ENCODE results near the gene ANXA7. TPM values are rescaled to one million over a fixed set of nuclear protein-coding genes. Genes with fewer than 3 reads are reported as not detected.

The ANXA7 gene
- polyA plus RNA-seq: 100 to 1,000 TPM; 119 to 234 (median 136) TPM

DNA sequence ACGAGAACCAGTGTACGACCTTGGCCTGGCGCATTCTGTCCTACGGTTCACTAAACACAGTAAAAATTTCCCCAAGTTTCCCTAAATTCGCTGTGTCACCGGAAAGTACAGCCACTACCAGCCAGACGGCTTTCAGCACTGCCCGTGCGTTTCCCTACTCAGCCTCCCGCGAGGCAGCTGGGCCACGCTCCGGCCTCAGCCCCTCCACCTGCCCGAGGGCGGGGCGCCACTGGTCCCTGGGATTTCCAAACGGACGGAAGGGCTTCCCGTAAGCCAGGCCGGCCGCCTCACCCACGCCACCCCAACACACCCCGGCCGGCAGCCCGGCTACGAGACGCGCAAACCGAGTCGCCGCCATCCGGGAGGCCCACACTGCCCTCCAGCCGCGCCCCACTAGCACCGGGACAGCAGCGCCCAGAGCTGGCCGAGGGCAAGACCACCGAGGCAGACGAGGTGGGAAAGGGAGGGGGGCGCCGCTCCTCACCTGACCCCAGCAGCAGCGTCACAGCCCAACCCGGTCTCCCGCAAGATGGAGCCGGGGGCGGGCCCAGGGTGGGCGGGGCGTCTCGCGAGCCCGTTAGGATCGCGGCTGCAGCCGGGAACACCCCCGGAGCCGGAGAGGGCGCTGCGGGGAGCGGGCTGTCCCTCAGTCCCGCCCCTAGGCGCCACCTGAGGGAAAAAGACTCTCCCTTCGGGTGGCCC lies at the start of gene ANXA7:
TSS of gene ANXA7 (minus strand) at position 531 of the 702 bp plus-strand sequence. CDS start 13,202 bp downstream, outside the sequence.
- Mint-ChIP-seq H3K36me3 (peaks cover 0 to 3% (median 0%) of the 10 kb centered on the region in 3 donors), H3K4me1 (peaks cover 36 to 59% of the 10 kb centered on the region in 2 donors)

DNA sequence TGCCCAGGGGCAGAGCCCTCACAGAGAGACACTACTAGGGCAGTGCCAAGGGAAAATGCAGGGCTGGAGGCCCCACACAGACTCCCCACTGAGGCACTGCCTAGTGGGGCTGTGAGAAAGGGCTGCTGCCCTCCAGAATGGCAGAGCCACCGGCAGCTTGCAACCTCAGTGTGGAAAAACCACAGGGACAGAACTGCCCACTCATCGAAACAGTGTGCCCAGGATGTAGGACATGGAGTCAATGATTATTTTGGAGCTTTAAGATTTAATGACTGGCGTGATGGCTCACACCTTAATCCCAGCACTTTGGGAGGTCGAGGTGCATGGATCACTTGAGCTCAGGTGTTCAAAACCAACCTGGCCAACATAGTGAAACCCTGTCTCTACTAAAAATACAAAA lies 47.0 kb upstream of the ANXA7 start:
- peaks cover 0 to 10% of the 10 kb centered on the region in 2 donors for H3K4me1 Mint-ChIP-seq

More for the DNA sequence above, at the start of gene ANXA7:
- Mint-ChIP-seq H3K27ac (peak within 1 kb of the TSS; percentile 81 to 97 (median 94)), H3K4me3 (peak within 1 kb of the TSS; percentile 90 to 92 (median 90)), H3K27me3 (ENCODE audit: low read depth in 3 of 3) (peaks cover 0 to 6% (median 2%) of the 10 kb centered on the region in 3 donors), H3K9me3 (no peaks in the 10 kb centered on the region)
- peak; percentile 85 to 87 (median 85) for DNase-seq

DNA sequence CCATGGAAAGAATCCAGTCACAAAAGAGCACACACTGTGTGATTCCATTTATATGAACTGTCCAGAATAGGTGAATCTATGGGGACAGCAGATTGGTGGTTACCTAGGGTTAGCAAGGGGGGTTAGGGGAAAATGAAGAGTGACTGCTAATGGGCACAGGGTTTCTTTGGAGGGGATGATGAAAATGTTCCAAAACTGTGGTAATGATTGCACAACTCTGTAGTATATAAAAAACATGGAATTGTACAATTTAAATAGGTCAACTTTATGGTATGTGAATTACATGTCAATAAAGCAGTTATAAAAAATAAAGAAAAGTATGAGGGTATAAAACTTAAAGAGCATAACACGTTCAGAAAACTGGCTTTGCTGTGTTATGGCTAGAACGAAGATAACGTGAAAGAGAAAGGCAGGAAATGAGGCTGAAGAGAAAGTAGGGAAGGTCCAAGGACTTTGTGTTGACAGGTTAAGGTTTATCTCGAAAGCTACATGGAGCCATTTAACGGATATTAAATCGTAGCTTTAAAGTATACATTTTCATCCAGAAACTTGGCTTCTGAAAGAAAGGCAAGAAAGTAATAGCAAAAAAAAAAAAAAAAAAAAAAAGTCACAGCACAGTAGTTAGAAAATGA lies 45.9 kb upstream of the ANXA7 start:
- Mint-ChIP-seq H3K4me1 (peaks cover 0 to 10% of the 10 kb centered on the region in 2 donors), H3K27me3 (ENCODE audit: low read depth in 3 of 3) (no peaks in the 10 kb centered on the region), H3K9me3 (no peaks in the 10 kb centered on the region), H3K4me3 (no peak overlapping the region), H3K36me3 (peaks cover 12 to 29% (median 20%) of the 10 kb centered on the region in 3 donors), H3K27ac (peak overlapping the region in 5 of 6 donors; percentile 5 to 56 (median 47))
- no peak for DNase-seq

More for the DNA sequence above, 47.0 kb upstream of the ANXA7 start:
- Mint-ChIP-seq H3K36me3 (peaks cover 12 to 33% (median 17%) of the 10 kb centered on the region in 3 donors), H3K27me3 (ENCODE audit: low read depth in 3 of 3) (no peaks in the 10 kb centered on the region), H3K9me3 (no peaks in the 10 kb centered on the region), H3K27ac (peak overlapping the region in 2 of 6 donors; percentile 5 to 56), H3K4me3 (no peak overlapping the region)
- DNase-seq: no peak

DNA sequence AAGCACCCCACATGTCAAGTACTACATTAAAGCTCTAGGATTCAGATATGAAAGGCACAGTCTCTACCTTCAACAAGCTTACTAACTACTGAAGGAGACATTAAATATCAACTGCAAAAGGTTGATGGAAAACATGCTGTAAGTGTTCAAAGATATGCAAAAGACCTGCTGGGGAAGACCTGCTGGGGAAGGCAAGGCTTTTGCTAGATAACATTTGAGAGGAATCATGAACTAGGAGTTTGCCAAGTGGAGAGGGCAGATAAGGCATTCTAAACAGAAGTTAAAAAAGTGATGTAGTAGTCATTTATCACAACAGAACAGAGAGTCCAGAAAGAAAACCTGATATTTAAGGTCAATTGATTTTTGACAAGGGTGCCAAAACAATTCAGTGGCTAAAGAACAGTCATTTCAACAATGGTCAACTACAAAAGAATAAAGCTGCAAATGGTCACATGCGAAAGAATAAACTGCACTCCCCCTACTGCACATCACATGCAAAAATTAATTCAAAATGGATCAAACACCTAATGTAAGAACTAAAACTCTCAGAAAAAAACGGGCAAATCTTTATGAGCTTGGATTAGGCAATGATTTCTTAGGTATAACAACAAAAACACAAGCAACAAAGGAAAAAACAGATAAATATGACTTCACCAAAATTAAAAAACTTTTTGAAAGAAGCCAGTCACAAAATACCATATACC lies 42.5 kb upstream of the ANXA7 start:
- Mint-ChIP-seq H3K27ac (peak overlapping the region in 1 of 6 donors; percentile 13), H3K27me3 (ENCODE audit: low read depth in 3 of 3) (no peaks in the 10 kb centered on the region), H3K4me3 (no peak overlapping the region), H3K4me1 (peaks cover 0 to 5% of the 10 kb centered on the region in 2 donors), H3K36me3 (peaks cover 12 to 30% (median 18%) of the 10 kb centered on the region in 3 donors), H3K9me3 (no peaks in the 10 kb centered on the region)
- no peak for DNase-seq

DNA sequence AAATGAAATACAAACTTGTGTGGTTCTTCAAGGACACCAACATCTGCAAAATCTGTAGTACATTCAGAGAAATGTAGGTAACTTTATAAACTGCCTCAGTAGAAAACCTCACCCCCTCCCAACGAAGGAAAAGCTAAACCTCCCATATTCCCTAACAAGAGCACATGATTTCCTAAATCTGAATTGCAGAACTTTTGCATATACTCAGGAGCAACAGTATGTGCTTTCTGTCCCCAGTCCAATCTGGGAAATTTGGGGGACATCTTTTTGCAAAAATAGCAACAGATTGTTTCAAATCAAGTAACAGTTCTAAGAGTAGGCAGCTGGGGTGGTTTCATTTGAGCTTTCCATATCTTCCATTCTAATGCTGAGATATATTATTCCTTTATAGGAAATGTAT lies 35.3 kb upstream of the ANXA7 start:
- no peaks in the 10 kb centered on the region for H3K4me1 Mint-ChIP-seq
- peaks cover 0 to 1% (median 0%) of the 10 kb centered on the region in 3 donors for H3K27me3 Mint-ChIP-seq (ENCODE audit: low read depth in 3 of 3)
- peak overlapping the region in 2 of 6 donors; percentile 11 to 46 for H3K27ac Mint-ChIP-seq
- H3K36me3 Mint-ChIP-seq: peaks cover 10 to 28% (median 15%) of the 10 kb centered on the region in 3 donors
- H3K9me3 Mint-ChIP-seq: no peaks in the 10 kb centered on the region
- no peak for DNase-seq
- no peak overlapping the region for H3K4me3 Mint-ChIP-seq

DNA sequence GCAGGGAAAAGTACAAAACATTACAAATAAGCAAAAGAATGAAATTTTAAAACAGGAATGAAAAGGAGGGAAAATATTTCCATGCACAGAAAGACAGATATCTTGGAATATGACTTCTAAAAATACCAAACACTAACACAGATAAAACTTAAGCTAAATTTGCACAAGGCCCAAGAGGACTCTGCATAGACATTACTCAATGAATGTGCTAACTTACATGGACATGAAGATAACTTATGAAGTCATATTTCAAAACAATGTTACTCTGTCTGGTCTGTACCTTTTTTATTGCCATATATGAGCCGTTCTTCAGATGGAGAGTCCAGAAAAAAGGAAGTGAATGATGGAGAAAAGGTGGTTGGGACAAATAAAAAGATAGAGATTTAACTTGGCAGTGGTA lies 34.5 kb upstream of the ANXA7 start:
- Mint-ChIP-seq H3K4me3 (no peak overlapping the region), H3K36me3 (peaks cover 8 to 29% (median 16%) of the 10 kb centered on the region in 3 donors), H3K27ac (peak overlapping the region in 2 of 6 donors; percentile 2 to 53), H3K27me3 (ENCODE audit: low read depth in 3 of 3) (peaks cover 0 to 1% (median 0%) of the 10 kb centered on the region in 3 donors), H3K4me1 (peaks cover 0 to 5% of the 10 kb centered on the region in 2 donors), H3K9me3 (no peaks in the 10 kb centered on the region)
- no peak for DNase-seq

DNA sequence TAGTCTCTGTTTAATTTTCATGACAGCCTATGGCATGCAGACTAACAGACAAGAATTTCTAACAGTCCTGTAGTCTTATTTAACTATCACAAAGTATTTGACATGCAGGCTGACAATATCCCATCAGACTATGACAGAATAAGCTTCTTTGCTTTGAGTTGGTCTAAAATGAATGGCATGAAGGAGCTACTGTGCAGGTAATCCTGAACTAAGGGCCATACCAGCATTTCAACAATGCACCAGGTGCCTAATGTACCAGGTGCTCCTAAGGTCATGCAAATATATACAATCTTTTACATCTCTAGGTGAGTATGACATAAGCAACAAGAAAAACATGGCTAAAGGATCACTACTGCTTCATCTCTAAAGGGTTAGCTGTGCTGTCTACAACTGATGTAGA lies 33.1 kb upstream of the ANXA7 start:
- H3K27ac Mint-ChIP-seq: peak overlapping the region in 1 of 6 donors; percentile 49
- H3K4me3 Mint-ChIP-seq: no peak overlapping the region
- DNase-seq: no peak
- H3K9me3 Mint-ChIP-seq: no peaks in the 10 kb centered on the region
- H3K27me3 Mint-ChIP-seq (ENCODE audit: low read depth in 3 of 3): peaks cover 0 to 1% (median 0%) of the 10 kb centered on the region in 3 donors
- H3K36me3 Mint-ChIP-seq: peaks cover 8 to 31% (median 16%) of the 10 kb centered on the region in 3 donors
- peaks cover 0 to 5% of the 10 kb centered on the region in 2 donors for H3K4me1 Mint-ChIP-seq

DNA sequence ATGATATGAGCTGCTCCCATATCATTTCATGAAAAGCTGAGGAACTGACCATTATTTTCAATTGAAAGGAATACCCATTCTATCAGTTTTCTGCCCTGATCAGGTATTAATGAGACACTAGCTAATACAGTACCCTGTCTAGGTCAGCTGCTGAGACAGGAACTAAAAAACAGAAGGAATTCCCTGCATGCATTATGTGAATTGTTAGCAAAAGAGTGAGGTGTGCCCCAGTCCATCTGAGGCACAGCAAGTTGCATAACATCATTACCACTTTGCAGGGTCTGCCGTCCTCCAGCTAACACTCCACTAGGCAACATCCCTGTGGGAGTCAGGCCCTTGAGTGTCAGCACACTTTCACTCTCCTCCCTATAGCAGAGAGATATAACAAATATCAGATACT lies 30.6 kb upstream of the ANXA7 start:
- H3K27ac Mint-ChIP-seq: no peak overlapping the region
- peaks cover 0 to 9% of the 10 kb centered on the region in 2 donors for H3K4me1 Mint-ChIP-seq
- no peak overlapping the region for H3K4me3 Mint-ChIP-seq
- no peaks in the 10 kb centered on the region for H3K9me3 Mint-ChIP-seq
- no peak for DNase-seq
- no peaks in the 10 kb centered on the region for H3K27me3 Mint-ChIP-seq (ENCODE audit: low read depth in 3 of 3)
- H3K36me3 Mint-ChIP-seq: peaks cover 8 to 33% (median 19%) of the 10 kb centered on the region in 3 donors

DNA sequence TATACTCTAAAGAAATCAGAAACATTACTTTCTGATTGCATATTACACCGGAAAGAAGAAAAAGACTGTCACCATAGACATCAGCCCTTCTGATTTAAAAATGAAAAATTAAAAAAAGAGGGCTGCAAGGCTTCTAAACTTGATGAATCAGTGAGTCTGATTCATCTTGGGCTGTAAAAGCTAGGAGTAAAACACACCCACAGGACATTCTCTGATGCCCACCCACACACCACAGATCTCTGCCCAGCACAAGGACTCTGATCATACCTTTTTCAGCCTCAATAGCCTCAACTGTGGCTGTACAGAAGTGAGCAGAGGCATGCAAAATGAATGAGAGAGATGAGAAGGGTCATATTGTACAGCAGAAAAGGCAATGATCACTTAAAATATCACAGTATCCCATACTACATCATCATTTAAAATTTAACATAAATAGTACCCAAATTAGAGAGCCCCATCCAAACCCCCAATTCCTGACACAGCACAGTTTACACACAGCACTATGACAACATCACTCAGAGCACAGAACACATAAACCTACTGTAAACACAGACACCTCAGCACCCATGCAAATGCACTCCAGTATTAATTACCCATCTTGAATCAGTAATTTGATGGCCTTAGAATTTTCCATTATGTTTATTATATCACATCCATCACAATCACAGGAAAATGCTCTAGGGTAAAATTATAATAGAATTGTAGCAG lies 25.9 kb upstream of the ANXA7 start:
- H3K4me1 Mint-ChIP-seq: peaks cover 0 to 13% of the 10 kb centered on the region in 2 donors
- peak overlapping the region in 3 of 6 donors; percentile 9 to 45 (median 43) for H3K27ac Mint-ChIP-seq

DNA sequence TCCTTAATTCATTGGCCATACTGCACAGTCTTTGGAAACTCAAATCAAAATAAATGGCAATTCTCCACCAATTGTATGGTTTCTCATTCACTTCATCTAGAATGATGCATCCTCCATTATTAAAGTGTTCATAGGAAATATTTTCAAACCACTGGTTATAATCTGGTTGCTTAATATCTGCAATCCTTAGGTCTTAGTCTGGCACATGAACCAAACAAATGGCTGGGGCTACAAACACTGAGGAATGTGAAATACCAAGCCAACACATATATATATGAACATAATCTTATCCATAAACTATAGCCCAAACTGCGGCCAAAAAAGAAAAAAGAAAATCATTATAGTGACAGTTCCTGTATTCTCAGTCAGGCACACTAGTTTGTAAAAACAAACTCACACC lies 25.2 kb upstream of the ANXA7 start:
- DNase-seq: no peak
- H3K27ac Mint-ChIP-seq: peak overlapping the region in 2 of 6 donors; percentile 11 to 43
- no peak overlapping the region for H3K4me3 Mint-ChIP-seq
- H3K27me3 Mint-ChIP-seq (ENCODE audit: low read depth in 3 of 3): no peaks in the 10 kb centered on the region
- H3K4me1 Mint-ChIP-seq: peaks cover 0 to 13% of the 10 kb centered on the region in 2 donors
- H3K36me3 Mint-ChIP-seq: peaks cover 0 to 32% (median 9%) of the 10 kb centered on the region in 3 donors
- no peaks in the 10 kb centered on the region for H3K9me3 Mint-ChIP-seq

More for the DNA sequence above, 25.9 kb upstream of the ANXA7 start:
- Mint-ChIP-seq H3K27me3 (ENCODE audit: low read depth in 3 of 3) (no peaks in the 10 kb centered on the region), H3K36me3 (peaks cover 0 to 36% (median 13%) of the 10 kb centered on the region in 3 donors), H3K9me3 (no peaks in the 10 kb centered on the region), H3K4me3 (no peak overlapping the region)
- DNase-seq: no peak

DNA sequence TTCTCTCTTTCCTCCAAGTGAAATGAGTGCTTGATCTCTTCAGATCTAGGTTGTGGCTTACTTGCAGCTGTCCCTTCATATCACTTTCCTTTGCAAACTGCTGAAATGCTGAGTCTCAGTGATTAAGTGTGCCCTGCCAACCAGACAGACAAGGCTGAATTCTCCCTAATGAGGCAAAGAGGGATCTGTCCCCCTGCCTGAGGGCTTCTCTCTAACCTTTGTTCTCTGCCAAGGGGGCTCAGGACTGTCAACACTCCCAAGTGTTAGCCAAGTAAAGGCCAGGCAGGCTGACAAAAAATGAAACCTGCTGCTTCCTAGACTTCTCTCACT lies 19.6 kb upstream of the ANXA7 start, which contains the start of gene MSS51:
TSS of gene MSS51 (minus strand) at position 24 of the 330 bp plus-strand sequence. CDS start 5,277 bp downstream, outside the sequence.
- peaks cover 3 to 20% (median 11%) of the 10 kb centered on the region in 3 donors for H3K36me3 Mint-ChIP-seq
- H3K4me1 Mint-ChIP-seq: peaks cover 6 to 18% of the 10 kb centered on the region in 2 donors
- H3K9me3 Mint-ChIP-seq: no peaks in the 10 kb centered on the region
- H3K4me3 Mint-ChIP-seq: no peak within 1 kb of the TSS
- DNase-seq: no peak
- peak within 1 kb of the TSS; percentile 17 to 70 (median 36) for H3K27ac Mint-ChIP-seq
- H3K27me3 Mint-ChIP-seq (ENCODE audit: low read depth in 3 of 3): no peaks in the 10 kb centered on the region

DNA sequence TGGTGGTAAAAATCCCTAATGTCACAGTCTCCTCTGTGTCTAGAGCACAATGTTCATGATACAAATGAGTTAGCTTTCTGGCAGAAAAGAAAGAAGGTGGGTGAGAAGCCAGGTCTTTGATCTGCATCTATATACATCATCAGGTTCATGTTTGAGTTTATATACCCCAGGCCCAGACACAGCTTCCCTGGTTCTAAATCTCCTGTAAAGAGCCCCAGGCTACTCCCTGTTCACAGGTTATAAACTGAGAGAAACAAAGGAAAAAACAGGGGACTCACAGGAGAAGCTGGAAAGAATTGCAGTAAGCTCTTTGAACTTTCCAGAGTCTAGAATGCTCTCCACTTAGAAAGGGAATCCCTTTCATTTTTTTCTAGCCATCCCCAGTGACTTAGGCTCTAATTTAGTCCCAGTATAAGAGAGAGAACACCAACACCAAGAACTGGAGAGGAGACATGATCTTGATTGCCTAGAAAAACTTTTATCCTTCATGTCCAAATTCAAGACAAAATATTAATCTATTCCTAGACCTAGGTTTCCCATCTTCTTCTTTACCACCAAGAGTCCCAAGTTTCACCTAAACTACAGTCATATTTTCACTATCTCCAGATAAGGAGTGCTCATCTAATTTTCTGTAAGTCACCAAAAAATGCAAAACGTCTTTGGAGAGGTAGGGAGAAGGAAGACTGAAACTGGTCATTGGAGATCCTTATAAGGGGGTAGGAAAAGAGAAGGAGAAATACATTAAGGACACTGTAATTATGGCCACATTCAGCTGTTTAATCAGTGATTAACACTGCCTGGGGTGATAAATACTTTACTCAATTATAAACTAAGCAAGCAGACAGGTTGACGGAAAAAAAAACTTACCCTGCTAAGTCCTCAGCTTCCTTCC lies 19.0 kb upstream of the ANXA7 start:
- no peaks in the 10 kb centered on the region for H3K27me3 Mint-ChIP-seq (ENCODE audit: low read depth in 3 of 3)
- peak overlapping the region in 5 of 6 donors; percentile 15 to 70 (median 19) for H3K27ac Mint-ChIP-seq
- no peak overlapping the region for H3K4me3 Mint-ChIP-seq
- peaks cover 6 to 18% of the 10 kb centered on the region in 2 donors for H3K4me1 Mint-ChIP-seq
- no peaks in the 10 kb centered on the region for H3K9me3 Mint-ChIP-seq
- peaks cover 6 to 21% (median 14%) of the 10 kb centered on the region in 3 donors for H3K36me3 Mint-ChIP-seq
- no peak for DNase-seq
